ENCODE measurements around the gene MPG.

DNA sequence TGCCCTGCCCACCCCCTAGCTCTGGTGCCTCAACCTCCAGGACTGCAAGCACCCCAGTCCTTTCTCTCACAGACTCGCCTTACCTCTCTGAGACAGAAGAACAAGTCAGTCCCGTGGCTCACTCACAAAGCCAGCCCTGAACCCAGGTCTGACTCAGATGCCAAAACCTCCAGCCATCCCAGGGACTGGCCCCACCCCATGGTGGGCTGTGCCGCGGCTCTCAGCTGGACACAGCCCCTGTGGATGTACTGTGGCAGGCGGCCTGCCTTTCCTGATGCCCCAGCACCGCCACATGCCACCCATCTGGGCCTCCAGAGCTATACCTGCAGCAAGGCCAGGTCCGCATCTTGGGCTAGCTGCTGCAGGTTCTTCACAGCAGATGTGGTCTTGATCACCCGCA is 19.8 kb downstream of the MPG start:
- TF ChIP-seq, protein P1, sequence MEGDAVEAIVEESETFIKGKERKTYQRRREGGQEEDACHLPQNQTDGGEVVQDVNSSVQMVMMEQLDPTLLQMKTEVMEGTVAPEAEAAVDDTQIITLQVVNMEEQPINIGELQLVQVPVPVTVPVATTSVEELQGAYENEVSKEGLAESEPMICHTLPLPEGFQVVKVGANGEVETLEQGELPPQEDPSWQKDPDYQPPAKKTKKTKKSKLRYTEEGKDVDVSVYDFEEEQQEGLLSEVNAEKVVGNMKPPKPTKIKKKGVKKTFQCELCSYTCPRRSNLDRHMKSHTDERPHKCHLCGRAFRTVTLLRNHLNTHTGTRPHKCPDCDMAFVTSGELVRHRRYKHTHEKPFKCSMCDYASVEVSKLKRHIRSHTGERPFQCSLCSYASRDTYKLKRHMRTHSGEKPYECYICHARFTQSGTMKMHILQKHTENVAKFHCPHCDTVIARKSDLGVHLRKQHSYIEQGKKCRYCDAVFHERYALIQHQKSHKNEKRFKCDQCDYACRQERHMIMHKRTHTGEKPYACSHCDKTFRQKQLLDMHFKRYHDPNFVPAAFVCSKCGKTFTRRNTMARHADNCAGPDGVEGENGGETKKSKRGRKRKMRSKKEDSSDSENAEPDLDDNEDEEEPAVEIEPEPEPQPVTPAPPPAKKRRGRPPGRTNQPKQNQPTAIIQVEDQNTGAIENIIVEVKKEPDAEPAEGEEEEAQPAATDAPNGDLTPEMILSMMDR (IDR thresholded peaks at IDR 0.05): no peak
- no peak for TF ChIP-seq POLR2A (IDR thresholded peaks at IDR 0.05)

Data from lower leg skin (tissue), 3 donors.